ENCODE data around the gene SOX6.

Gene SOX6

DNA sequence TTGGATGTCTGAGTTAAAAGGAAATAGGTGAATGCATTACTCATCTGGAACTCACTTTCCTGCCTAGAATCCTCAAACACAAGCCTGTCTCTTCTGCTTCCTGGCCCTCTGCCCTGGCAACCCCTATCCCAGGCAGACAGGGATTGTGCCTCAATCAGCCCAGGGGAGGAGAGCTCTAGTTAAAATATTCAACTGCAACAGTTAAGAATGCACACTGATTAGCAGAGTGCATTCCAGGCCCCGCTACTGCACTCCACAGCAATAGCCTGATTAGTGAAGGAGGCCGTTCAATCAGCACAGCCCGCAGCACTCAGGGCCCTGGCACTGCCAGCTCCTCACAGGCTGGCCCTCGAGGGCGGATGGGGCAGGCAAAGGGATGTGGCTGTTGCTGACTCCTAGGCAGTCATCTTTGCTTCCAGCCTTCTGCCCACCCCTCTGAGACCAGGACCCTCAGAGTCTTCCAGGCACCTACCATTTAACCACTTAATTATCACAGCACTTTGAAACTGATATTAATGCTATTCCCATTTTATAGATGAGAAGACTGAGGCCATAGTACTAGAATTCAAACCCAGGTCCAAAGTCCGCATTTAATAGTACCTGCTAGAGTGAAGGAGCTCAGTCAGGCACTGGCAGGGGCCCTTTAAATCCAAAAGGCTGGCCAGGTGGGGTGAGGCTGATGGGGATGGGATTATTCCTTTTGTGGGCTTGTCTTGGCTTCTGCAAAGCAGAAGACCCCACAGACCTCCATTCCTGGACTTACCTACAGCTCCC lies 435.3 kb downstream of the SOX6 start:
- Mint-ChIP-seq H3K4me3 (no peak overlapping the region), H3K36me3 (no peaks in the 10 kb centered on the region), H3K27me3 (peaks cover 1% of the 10 kb centered on the region), H3K4me1 (ENCODE audit: low read depth) (no peaks in the 10 kb centered on the region), H3K9me3 (ENCODE audit: low read depth) (no peaks in the 10 kb centered on the region), H3K27ac (no peak overlapping the region)

DNA sequence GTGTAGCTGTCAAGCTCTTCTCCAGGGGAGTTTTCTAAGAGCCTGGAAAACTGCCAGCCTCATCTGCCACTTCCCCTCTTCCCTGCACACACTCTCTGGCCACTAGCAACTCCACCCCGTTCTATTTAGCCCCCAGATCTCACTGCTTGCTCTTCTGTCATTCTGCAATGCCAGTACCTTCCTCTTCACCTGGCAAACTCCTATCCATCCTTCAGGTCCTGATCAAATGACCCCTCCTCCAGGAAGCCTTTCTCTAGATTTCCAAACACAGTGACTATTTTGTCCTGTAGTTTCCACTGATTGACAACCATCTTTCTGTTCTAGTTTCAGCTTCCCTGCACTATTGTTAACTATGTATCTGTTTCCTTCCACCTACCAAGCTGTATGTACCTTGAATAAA lies 437.7 kb downstream of the SOX6 start:
- H3K4me3 Mint-ChIP-seq = no peak overlapping the region
- no peaks in the 10 kb centered on the region for H3K9me3 Mint-ChIP-seq (ENCODE audit: low read depth)
- peaks cover 3% of the 10 kb centered on the region for H3K27me3 Mint-ChIP-seq
- no peaks in the 10 kb centered on the region for H3K36me3 Mint-ChIP-seq
- no peak overlapping the region for H3K27ac Mint-ChIP-seq
- no peaks in the 10 kb centered on the region for H3K4me1 Mint-ChIP-seq (ENCODE audit: low read depth)

DNA sequence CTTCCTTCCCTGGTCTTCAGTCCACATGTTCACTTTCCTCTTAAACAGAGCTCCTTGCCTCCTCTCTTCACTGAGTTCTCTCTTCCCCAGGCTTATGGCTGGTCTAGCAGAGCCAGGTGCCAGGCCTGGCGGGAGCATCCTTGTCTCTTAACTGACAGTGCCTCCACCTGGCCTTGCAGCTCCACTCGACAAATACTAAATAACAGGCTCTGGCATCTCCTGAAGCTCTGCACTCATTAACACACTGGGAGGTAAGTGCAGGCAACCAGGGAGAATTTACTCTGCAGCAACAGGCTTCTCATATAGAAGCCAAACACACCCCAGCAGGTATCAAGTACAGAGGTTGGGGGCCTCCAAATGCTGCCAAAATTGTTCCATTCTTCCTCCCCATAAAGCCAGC lies 438.1 kb downstream of the SOX6 start:
- H3K4me3 Mint-ChIP-seq = no peak overlapping the region
- no peaks in the 10 kb centered on the region for H3K9me3 Mint-ChIP-seq (ENCODE audit: low read depth)
- no peaks in the 10 kb centered on the region for H3K4me1 Mint-ChIP-seq (ENCODE audit: low read depth)
- H3K27ac Mint-ChIP-seq = no peak overlapping the region
- peaks cover 3% of the 10 kb centered on the region for H3K27me3 Mint-ChIP-seq
- no peaks in the 10 kb centered on the region for H3K36me3 Mint-ChIP-seq
